Panc1 (cell line): ENCODE data around the gene FAM50B.

Source experiments
- CTCF ChIP-seq: fragments of 450-650 bp; IDR thresholded peaks from 2 replicates; pipeline ENCODE4 v1.5.1; 2017; ENCODE audit warnings: mild to moderate bottlenecking
- POLR2AphosphoS5 ChIP-seq: IDR thresholded peaks from 2 replicates; pipeline ENCODE4 v1.6.1; 2012; ENCODE audit warnings: mild to moderate bottlenecking, low read depth, low read length, moderate library complexity
- REST ChIP-seq, 2 experiments: IDR thresholded peaks; 2 replicates each; pipeline ENCODE4 v1.6.1; 2011 to 2012; ENCODE audit warnings: low read depth in 2 of 2, control low read depth in 1 of 2, low read length in 1 of 2, mild to moderate bottlenecking in 1 of 2, moderate library complexity in 1 of 2; ENCODE audit not compliant: insufficient read depth in 1 of 2
- TCF7L2 ChIP-seq: IDR thresholded peaks from 2 replicates; pipeline ENCODE4 v1.6.1; 2011; ENCODE audit warnings: mild to moderate bottlenecking, low read depth, low read length, inconsistent platforms

- TF ChIP-seq CTCF (no peak), REST (IDR thresholded peaks at IDR 0.05; ENCODE audit: insufficient read depth in 1 of 2, low read depth in 2 of 2, low read length in 1 of 2) (no peak), TCF7L2 (no peak), POLR2AphosphoS5 (no peak)
Observed at GRCh38 chr6:3865463-3865862, 16.3 kb downstream of the FAM50B start.
